IPS-NIHi7 (cell line): Measurements from ENCODE around the gene TYRO3.

Experiments used
- DNase-seq: peaks from one replicate; pipeline ENCODE4 v3.0.0; 2012; ENCODE audit warnings: mixed read lengths; ENCODE audit errors: extremely low spot score

Gene TYRO3

GRCh38 chr15:41558400-41559238, at the start of gene TYRO3:
TYRO3 (plus strand) TSS chr15:41559212; CDS start chr15:41559258, 46 bp downstream.
- DNase-seq: peak; percentile 71

DNA sequence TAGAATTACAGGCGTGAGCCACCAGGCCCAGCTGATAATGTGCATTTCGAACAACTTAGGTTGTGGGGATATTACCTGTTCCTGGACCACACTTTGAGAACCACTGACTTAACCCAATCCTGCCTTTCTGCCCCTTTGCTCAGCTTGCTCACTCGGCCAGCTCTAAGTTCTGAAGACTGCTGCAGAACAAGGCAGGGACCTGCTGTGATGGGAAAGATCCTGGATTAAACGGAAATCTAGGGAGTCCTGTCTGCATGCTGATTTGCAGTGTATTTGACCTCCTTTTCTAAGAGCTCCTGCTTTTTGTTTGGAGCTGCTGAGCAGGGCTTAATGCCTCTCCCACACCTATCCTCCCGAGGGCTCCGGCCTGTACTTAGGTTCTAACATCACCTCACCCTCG, 48.3 kb upstream of the TYRO3 start:
- no peak for DNase-seq

DNA sequence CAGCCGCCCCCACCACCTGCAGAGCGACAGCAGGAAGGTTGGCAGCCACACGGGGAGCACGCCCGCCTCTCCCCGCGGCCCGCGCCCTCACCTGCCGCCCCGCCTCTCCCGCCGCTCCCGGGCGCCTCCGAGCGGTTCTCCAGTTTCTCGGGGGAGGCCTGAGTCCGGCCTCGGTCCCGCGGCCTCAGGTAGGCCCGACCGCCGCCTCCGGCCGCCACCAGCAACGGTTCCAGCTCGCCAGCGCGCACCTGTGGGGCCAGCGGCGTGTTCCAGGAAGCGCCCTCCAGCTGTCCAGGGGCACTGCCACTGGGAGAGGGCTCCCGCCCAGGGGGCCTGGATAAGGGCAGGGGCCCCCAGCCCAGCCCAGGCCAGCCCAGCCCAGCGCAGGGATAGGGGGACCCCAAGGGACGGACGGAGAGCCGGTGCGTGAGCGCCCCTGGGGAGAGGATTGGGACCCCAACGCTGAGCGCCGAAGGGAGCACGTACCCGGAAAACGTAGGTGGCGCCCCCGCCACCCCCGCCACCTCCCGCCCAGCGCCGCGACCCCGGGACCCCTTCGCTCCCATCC, 47.6 kb upstream of the TYRO3 start:
- peak; percentile 57 for DNase-seq

DNA sequence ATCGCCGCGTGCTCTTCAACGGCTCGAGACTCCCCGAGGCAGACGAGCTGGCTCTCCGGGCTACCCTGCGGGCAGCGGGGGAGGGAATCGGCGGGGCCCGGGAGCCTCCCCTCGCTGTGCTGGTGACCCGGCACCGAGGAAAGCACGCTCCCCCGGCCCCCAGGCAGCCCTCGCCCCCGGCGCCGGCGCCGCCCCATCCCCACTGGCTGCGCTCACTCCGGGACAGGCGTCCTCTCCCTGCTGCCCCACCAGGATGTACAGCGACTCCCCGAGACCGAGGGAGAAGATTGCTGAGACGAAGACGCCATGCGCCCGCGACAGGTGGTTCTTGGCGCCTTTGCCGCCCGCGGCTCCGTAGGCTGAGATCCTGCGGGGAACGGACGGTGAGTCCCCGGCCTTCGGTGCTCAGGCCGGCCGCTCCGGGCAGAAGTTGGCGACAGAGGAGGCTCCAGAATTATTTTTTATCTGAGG, 47.1 kb upstream of the TYRO3 start:
- DNase-seq: peak; percentile 39

DNA sequence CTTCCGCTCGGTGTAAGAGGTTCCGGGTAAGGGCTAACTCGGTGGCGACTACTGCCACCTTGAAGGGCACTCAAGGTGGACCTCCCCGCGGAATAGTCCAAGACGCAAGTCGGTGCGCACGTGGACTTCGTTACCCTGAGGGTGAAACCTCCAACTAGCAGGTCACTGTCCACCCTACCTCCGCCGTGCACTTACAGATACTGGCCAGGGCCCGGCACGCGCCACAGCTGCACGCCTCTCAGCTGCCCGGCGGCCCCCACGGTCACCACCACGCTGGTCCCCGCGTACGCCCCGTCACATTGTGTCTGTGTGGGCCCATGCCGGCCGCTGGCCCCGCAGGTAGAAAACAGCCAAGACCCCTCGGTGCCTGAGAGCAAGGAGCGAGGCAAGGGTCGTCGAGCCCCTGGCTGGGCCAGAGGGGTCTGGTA, 46.5 kb upstream of the TYRO3 start:
- DNase-seq: no peak

DNA sequence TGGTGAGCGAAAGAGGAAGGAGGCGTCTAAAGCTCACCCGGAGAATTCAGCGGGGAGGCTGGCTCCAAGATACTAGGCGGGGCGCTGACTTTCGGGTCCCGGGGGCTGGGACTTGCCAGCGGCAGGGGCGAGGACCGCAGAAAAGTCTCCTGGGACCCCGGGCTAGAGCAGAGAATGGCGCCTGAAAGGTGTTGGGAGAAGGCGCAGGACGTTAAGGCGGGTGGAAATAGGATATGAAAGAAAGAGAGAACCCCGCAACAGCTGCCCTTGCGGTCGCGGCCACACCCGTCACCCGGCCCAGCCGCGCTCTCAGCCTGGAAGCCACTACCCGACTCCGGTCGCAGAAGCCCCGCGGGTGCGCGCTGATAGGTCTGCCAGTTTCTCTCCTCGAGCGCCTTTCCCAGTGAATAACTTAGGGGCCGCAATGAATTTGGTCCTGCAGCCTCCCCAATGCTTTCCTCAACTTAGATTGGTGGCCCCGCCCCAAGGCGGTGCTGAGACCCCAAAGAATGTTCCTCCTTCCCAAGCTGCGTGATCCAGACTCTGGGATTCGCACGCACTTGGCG, 46.0 kb upstream of the TYRO3 start:
- DNase-seq: peak; percentile 31

DNA sequence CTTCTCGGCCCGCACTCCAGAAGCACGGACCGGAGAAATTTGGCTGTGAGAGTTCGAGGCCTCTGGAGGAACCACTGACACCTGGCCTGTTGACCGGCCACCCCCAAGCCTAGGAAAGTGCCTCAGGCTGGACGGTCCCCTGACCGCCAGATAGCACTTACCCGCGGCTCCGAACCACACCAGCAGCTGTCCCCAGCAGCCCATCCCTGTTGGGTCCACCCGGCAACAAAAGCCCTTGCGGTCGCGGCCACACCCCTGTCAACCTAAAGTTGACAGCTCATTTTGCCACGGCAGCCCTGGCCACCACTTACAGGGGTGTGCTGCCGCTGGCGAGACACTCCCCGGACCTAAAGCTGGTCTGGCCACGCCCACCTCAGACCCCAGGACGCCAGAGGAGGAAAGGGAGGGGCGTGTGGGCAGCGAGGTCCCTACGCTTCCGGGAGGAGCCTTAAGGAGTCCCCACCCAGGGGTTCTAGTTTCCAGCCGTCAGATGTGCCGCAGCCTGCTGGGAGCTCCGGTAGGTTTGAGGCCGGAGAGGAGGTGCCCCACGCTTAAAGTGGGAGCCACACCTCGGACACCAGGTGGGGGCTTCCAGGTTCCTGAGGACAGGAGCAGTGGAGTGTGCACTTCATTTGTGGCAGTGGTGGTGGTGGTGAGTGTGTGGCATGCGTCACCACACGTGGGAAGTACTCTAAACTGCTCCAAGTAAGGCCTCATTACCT, 45.3 kb upstream of the TYRO3 start, which contains the start of gene LTK:
LTK (minus strand) TSS at position 322 of the 722 bp plus-strand sequence; CDS start at position 204, 118 bp downstream.
- DNase-seq: peak; percentile 78

DNA sequence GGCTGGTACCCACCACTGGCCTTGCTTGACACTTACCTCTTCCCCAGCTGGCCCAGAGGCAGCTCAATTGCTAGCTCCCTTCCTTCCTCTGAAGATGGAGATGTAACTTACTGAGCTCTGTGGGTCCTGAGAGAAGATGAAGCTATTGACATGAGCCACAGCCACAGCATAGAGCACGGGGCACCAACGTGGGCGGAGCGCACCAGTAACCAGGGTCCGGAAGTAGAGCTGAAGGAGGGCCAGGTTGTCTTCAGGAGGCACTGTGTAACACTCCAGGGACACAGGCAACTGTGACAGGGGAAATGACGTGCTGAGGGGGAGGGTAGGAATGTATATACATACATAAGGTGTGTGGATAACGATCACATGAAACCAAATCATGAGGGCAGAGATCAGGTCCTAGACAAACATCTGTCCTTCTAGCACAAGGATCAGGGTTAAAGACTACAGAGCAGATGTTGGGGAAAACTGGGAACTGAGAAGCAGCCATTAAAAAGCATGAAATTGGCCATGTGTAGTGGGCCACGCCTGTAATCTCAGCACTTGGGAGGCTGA, 41.0 kb upstream of the TYRO3 start:
- no peak for DNase-seq

DNA sequence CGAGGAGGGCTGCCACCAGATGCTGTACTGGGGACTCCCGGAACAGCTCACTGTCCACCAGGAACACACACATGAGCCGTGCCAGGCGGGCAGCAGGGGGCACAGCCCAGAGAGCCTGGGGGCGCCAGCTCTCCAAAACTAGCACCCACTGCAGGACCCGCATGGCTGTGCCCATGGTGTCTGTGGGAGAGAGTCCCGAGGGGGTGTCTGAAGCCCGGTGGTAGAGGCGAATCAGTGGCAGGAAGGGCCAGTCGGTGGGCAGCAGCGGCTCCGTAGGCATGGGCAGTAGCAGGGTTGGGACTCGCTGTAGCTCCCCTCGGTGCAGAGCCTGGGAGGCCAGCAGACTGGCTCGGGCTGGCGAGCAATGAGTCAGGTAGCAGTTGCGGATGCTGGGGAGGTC, 38.4 kb upstream of the TYRO3 start:
- no peak for DNase-seq

- DNase-seq: no peak
These were observed 37.4 kb upstream of the TYRO3 start for GRCh38 chr15:41521614-41522013.

DNA sequence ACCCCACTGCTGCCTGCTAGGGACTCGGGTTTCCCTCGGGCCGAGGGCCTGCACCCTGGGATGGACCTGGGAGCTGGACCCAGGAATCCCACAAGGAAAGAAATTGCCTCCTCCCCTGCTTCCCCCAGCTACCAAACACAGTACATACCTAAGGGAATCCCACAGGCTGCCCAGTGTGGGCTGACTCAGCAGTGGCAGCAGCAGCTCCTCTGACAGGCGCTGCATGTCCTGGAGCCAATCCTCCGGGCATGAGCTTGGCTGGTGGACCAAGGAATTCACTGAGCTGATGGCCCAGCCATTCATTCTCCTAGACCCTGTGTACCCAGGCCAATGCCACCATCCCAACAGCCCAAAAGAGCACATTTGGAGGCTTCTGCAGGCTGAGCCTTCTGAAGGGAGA, 35.9 kb upstream of the TYRO3 start:
- DNase-seq: no peak

- no peak for DNase-seq
These were observed 28.6 kb upstream of the TYRO3 start for GRCh38 chr15:41530363-41530956.

DNA sequence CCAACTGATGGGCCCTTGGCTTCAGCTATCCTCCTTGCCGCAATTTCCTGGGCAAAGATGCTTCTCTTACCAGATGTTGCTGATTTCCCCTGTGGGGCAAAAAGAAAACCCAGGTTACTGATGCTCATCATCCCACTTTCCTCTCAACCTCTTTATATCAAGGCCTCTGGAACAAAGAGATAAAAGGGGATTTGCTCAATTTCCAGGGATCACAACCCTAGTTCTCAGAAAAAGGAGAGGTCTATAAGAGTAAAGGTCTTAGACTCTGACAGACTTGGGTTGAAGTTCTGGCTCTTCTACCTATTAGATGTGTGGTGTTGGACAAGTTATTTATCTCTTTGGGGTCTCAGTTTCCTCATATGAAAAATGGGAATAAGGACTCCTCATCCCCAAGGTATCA, 23.5 kb upstream of the TYRO3 start:
- DNase-seq: no peak

DNA sequence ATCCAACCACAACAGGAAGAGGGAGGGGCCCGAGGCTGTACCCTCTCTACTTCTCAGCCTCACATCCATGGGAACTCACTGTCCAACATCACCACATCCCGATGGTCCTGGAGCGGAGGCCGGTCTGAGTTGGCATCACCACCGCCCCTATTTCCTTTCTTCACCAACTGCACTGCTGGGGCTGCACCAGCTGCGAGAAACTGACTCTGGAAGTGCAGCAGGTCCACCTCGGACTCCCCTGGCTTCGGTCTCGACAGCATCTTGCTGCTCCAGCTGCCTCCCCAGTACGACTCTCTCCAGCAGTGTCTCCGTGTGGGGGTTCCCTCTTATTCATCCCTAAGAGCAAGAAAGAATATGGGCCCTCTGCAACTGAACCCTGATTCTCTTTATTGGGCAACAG, 22.1 kb upstream of the TYRO3 start:
- DNase-seq: no peak

- DNase-seq: no peak
These were observed 15.5 kb upstream of the TYRO3 start for GRCh38 chr15:41543521-41543870.

GRCh38 chr15:41544650-41545015, 14.4 kb upstream of the TYRO3 start:
- DNase-seq: no peak

- no peak for DNase-seq
These were observed 13.8 kb upstream of the TYRO3 start for GRCh38 chr15:41545218-41545617.

GRCh38 chr15:41546851-41547786, 11.9 kb upstream of the TYRO3 start:
- DNase-seq: no peak

GRCh38 chr15:41550066-41550775, 8.8 kb upstream of the TYRO3 start:
- no peak for DNase-seq

GRCh38 chr15:41553731-41554130, 5.3 kb upstream of the TYRO3 start:
- no peak for DNase-seq
